ES-I3 (cell line): ENCODE measurements around the gene RNPEPL1.

Experiments used
- H3K36me3 ChIP-seq: 2 replicates; pipeline ENCODE4 v1.6.1; 2013; ENCODE audit warnings: mild to moderate bottlenecking, low read length, control low read depth, moderate library complexity; ENCODE audit not compliant: insufficient read depth
- H3K4me1 ChIP-seq: 2 replicates; pipeline ENCODE4 v1.6.1; 2013; ENCODE audit warnings: mild to moderate bottlenecking, control low read depth, low read length; ENCODE audit not compliant: insufficient read depth
- H3K9ac ChIP-seq: 2 replicates; pipeline ENCODE4 v1.6.1; 2013; ENCODE audit warnings: low read depth, mild to moderate bottlenecking, low read length, moderate library complexity
- H3K9me3 ChIP-seq: 2 replicates; pipeline ENCODE4 v1.6.1; 2013; ENCODE audit warnings: mild to moderate bottlenecking, low read length, moderate library complexity; ENCODE audit not compliant: control insufficient read depth, insufficient read depth

The RNPEPL1 gene

DNA sequence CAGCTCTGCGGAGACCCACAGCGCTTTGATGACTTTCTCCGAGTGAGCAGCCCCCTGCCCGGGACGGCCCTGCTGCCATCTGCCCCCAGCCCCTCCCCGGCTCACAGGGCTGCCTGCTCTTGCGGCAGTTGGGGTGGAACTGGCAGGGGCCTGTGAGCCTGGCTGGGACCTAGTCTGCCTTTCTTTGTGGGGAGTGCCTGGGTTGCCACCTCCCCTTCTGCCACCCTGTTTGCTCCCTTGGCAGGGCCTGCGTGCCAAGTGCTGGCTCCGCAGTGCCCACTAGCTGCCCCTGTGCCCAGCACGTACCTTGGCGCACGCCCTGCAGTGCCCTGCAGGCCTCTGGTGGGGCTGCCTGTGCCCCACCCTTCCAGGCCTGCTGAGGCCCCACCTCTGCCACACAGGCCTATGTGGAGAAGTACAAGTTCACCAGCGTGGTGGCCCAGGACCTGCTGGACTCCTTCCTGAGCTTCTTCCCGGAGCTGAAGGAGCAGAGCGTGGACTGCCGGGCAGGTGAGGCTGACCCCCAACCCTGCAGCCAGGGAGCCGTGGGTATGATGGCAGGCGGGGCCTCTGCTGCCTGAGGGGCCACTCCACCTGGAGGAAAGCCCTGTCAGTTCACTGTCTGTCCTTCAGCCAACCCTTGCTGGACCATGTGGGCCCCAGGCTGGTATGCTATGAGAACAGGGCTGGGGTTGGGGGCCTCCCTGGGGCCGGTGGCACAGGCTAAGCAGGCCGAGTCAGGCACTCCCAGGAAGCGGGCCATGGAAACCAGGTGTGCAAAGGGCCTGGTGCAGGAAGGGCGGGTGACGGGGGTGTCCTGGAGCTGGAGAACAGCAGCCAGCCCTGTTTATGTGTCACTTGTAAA, 7.0 kb downstream of the RNPEPL1 start:
- no peak overlapping the region for H3K9ac ChIP-seq
- no peaks in the 10 kb centered on the region for H3K9me3 ChIP-seq
- peaks cover 6% of the 10 kb centered on the region; the same call in 1 of the 2 replicates for H3K4me1 ChIP-seq
- H3K36me3 ChIP-seq: no peaks in the 10 kb centered on the region

DNA sequence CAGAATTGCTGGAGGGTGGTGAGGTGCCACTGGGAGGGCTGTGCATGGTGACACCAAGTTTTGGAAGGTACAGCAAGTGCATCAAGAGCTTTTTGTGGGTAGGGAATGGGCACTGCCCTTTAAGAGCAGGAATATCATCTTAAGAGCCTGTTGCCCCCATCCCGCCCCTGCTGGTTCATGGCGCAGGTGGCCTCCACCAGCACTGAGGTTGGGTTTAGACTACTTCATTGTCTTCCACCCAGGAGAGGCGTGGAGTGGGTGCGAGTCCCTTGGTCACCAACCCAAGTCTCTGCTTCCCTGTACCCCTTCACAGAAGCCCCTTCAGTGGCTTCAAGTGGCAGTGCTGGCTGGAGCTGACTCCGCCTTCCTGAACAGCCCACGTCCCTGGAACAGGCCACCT, 7.8 kb downstream of the RNPEPL1 start:
- Histone ChIP-seq H3K4me1 (peaks cover 6% of the 10 kb centered on the region; the same call in 1 of the 2 replicates), H3K36me3 (no peaks in the 10 kb centered on the region), H3K9ac (no peak overlapping the region), H3K9me3 (no peaks in the 10 kb centered on the region)

DNA sequence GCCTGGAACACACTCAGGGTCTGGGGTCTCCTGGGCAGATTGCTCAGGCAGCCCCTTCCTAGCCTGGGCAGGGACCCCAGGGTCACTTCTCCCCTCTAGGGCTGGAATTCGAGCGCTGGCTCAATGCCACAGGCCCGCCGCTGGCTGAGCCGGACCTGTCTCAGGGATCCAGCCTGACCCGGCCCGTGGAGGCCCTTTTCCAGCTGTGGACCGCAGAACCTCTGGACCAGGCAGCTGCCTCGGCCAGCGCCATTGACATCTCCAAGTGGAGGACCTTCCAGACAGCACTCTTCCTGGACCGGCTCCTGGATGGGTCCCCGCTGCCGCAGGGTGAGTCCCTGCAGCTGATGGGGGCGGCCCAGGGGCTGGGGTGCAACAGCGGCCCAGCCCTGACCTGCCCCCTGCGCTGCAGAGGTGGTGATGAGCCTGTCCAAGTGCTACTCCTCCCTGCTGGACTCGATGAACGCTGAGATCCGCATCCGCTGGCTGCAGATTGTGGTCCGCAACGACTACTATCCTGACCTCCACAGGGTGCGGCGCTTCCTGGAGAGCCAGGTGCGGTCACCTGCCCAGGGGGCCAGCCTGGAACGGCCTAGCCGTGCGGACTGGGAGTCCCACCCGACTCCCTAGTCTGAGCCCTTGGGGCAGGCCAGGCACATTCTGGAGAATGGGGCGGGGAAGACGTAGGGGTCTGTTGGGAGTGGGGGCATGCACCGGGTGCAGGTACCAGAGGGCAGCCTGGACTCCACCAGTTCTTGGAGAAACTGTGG, 8.3 kb downstream of the RNPEPL1 start:
- peaks cover 6% of the 10 kb centered on the region; the same call in 1 of the 2 replicates for H3K4me1 ChIP-seq
- H3K9me3 ChIP-seq: no peaks in the 10 kb centered on the region
- H3K9ac ChIP-seq: no peak overlapping the region
- H3K36me3 ChIP-seq: no peaks in the 10 kb centered on the region

DNA sequence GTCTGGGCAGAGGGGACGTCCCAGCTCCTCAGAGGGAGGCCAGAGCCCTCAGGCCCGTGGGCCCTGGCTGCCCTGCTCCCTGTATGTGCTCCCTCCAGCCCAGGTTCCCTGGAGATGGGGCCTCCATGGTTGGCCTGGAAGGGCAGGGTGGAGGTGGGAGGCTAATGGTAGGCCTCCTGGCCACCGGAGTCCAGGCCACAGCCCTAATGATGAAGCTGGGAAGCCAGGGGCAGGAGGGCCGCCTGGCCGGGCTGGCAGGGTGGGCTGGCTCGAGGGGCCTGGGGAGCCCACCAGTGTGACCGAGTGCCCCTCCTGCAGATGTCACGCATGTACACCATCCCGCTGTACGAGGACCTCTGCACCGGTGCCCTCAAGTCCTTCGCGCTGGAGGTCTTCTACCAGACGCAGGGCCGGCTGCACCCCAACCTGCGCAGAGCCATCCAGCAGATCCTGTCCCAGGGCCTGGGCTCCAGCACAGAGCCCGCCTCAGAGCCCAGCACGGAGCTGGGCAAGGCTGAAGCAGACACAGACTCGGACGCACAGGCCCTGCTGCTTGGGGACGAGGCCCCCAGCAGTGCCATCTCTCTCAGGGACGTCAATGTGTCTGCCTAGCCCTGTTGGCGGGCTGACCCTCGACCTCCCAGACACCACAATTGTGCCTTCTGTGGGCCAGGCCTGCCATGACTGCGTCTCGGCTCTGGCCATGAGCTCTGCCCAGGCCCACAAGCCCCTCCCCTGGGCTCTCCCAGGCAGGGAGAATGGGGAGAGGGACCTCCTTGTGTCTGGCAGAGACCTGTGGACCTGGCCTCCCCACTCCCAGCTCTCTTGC, 9.2 kb downstream of the RNPEPL1 start:
- Histone ChIP-seq H3K9ac (no peak overlapping the region), H3K4me1 (peaks cover 13% of the 10 kb centered on the region), H3K36me3 (no peaks in the 10 kb centered on the region), H3K9me3 (no peaks in the 10 kb centered on the region)

DNA sequence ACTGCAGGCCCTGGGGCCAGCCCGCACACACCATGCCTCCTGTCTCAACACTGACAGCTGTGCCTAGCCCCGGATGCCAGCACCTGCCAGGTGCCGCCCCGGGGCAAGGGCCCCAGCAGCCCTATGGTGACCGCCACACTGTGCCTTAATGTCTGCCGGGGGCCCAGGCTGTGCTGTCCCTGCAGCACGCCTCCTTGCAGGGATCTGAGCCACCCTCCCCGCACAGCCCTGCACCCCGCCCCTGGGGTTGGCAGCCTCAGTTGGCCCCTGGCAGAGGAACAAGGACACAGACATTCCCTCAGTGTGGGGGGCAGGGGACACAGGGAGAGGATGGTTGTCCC, 9.8 kb downstream of the RNPEPL1 start:
- peaks cover 18% of the 10 kb centered on the region for H3K4me1 ChIP-seq
- H3K9me3 ChIP-seq: no peaks in the 10 kb centered on the region
- no peaks in the 10 kb centered on the region for H3K36me3 ChIP-seq
- H3K9ac ChIP-seq: no peak overlapping the region

DNA sequence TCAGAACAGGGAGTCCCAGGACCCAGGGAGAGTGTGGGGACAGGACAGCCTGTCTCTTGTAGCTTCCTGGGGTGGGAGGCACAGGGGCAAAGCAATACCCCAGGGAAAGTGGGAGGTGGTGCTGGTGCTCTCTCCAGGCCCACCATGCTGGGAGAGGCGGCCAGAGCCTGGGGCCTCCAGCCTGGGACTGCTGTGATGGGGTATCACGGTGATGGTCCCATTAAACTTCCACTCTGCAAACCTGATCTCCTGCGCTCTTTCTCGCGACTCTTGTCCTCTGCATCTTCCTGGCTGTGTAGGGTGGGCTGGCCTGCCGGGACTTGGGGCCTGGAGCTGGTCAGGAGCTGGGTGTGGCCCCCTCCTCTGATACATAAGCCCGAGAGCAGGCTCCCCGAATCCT, 10.2 kb downstream of the RNPEPL1 start:
- H3K36me3 ChIP-seq: no peaks in the 10 kb centered on the region
- H3K9me3 ChIP-seq: no peaks in the 10 kb centered on the region
- H3K9ac ChIP-seq: no peak overlapping the region
- H3K4me1 ChIP-seq: peaks cover 18% of the 10 kb centered on the region

DNA sequence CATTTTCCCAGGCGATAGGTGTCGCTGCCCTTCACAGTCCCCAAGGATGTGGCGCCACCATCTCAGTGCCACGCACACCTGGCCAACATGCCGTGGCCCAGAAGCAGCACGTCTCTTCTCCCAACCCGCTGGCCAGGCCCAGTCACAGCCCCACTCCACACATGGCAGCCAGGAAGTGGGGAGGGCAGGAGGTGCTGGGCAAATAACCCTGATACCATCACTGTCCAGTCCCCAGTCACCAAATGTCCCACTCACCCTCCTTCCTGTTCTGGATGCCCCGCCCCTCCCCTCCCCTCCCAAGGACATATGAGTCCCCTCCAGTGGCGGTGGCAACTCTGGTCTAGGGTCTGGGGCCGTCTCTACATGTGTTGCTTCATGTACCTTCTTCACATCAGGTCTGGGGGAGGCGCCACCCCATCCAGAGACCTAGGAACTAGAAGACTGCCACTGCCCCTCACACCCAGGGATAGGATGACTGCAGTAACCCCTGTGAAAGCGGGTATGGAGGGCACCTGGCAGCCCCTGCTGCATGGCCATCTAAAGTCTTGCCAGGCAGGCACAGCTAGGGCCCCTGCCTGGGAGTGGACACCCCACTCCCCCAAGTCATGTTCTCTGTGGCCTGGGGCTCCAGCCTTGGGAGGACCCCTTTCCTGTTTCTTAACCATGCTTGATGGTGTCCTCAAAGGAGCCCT, 10.9 kb downstream of the RNPEPL1 start:
- Histone ChIP-seq H3K36me3 (no peaks in the 10 kb centered on the region), H3K9me3 (no peaks in the 10 kb centered on the region), H3K9ac (no peak overlapping the region), H3K4me1 (peaks cover 18% of the 10 kb centered on the region)

DNA sequence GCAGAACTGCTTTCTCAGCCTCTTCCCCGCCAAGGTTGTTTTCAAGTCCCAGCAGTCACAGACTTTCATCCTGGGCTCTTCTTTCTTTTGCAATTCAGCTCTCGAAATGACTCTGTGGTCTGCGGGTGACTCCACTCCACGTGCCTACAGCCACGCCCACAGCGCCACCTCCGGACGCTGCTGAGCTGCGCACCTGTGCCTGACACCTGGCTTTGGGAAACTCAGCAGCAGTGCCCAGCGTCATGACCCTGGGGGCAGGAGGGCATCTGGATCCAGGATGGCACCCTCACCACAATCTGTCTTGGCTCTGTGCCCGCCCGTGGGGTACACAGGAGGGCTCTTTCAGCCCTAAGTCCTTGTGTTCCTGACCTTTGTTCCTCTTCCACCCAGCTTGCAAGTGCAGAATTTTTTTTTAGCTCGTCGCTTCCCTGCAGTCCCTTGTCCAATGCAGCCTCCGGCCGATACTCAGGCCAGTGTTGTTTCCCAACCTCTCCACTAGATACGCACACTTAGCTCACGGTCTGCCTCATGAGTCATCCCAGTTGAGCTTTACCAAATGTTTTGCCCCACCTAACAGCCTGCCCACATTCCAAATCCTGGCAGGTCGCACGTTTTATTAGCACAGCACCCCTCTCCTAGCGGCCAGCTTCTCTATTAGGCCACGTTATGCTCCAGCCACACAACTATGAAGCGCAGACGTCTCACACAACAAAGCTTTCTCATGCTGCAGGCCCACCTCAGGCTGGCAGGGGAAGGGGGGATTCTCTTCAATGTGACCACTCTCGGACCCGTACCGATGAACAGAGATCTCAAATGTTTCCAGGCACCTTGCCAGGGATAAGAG, 11.7 kb downstream of the RNPEPL1 start:
- no peak overlapping the region for H3K9ac ChIP-seq
- peaks cover 20% of the 10 kb centered on the region for H3K4me1 ChIP-seq
- H3K9me3 ChIP-seq: no peaks in the 10 kb centered on the region
- no peaks in the 10 kb centered on the region for H3K36me3 ChIP-seq

DNA sequence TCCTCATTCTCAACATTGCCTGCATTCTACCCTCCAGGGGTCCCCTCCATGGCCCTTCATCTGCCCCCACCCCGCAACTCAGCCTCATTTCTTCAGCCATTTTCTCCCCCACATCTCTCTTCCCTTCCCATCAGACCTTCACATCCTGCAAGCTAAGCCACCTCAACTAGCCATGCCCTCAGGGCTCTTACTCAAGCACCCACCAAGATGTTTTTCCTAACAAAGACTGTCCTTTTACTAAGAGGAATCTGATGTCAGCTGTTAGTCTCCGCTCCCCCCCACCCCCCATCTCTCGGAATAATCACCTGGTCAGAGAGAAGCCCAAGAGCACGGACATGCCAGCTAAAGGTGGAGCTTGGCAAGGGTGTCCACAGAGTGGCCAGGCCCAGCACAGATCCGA, 13.5 kb downstream of the RNPEPL1 start:
- Histone ChIP-seq H3K9me3 (no peaks in the 10 kb centered on the region), H3K36me3 (no peaks in the 10 kb centered on the region), H3K9ac (no peak overlapping the region; the same call in 1 of the 2 replicates), H3K4me1 (peaks cover 24% of the 10 kb centered on the region)

DNA sequence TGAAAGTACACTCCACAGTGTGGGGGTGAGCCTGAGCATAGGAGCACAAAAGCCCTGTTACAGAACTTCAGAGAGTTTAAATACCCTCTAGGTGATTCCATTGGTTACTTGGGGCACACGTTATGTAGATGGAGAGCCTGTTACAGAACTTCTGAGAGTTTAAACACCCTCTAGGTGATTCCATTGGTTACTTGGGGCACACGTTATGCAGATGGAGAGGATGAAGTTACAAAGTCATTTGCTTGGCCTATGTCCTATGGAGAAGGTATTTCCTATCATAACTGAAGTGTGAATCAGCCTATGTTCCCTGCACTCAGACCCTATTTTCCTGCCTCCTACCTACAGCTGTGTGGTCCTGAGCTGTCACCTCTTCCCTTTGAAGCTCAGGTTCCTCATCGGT, 14.5 kb downstream of the RNPEPL1 start:
- Histone ChIP-seq H3K9ac (no peak overlapping the region), H3K9me3 (no peaks in the 10 kb centered on the region), H3K4me1 (peaks cover 27% of the 10 kb centered on the region), H3K36me3 (no peaks in the 10 kb centered on the region)

DNA sequence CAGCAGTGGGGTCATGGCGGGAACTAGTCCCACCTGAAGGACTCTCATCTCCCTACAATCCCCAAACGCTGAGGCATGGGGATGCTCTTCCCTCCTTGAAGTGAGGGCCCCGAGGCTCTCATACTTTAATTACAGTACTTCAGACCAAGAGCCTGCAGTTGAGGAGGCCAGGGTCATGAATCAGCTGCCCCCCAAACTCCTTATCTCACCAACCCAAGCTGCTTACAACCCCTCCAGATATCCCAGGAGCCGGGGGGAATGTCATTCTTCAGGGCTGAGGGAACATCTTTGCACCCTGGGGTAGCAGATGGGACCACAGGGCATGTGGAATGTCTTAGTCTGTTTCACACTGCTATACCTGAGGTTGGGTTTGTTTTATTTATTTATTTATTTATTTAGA, 15.5 kb downstream of the RNPEPL1 start:
- H3K36me3 ChIP-seq: no peaks in the 10 kb centered on the region
- H3K9ac ChIP-seq: no peak overlapping the region
- peaks cover 29% of the 10 kb centered on the region for H3K4me1 ChIP-seq
- H3K9me3 ChIP-seq: no peaks in the 10 kb centered on the region

DNA sequence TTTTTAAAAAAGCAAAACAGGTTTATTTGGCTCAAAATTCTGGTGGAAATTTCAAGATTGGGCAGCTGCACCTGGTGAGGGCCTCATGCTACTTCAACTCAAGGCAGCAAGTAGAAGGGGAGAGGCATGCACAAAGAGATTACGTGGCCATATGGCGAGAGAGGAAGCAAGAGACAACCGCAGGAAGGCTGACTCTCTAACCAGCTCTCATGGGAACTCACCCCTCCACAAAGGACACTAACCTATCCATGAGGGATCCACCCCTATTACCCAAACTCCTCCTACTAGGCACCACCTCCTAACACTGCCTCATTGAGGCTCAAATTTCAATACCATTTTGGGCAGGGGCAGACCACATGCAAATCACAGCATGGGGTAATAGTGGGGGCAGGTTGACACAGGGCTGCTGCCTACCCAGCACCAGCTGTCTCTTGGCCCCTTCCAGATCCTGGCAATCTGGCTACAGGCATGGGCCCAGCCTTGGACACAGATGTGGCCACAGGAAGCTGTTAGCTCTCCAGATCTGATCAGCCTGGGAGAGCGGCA, 16.3 kb downstream of the RNPEPL1 start:
- peaks cover 27% of the 10 kb centered on the region for H3K4me1 ChIP-seq
- H3K9me3 ChIP-seq: no peaks in the 10 kb centered on the region
- no peaks in the 10 kb centered on the region for H3K36me3 ChIP-seq
- no peak overlapping the region for H3K9ac ChIP-seq

DNA sequence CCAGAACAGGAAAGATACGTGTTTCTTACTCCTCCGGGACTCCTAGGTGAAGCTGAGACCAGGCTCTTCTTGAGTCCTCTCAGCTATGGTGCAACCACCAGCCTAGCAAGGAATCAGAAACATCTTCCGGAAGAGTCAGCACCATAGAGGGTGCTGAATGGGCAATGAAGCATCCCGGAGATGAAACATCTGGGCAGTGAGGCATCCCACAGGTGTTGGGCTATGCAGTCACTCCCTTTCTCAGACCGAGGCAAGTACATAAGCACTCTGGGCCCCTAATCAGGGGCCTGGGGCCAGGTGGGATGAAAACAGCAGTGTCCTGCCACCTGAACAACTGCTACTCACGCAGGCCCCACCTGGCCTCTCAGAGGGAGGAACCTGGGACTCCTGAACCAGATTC, 16.8 kb downstream of the RNPEPL1 start:
- Histone ChIP-seq H3K4me1 (peaks cover 22% of the 10 kb centered on the region), H3K36me3 (no peaks in the 10 kb centered on the region), H3K9me3 (no peaks in the 10 kb centered on the region), H3K9ac (peak overlapping the region; percentile 96; the same call in 1 of the 2 replicates)
